H1 (cell line): ENCODE measurements around the gene ZFYVE16. TPM values are rescaled to one million over a fixed set of nuclear protein-coding genes. Genes with fewer than 3 reads are reported as not detected.

Experiments used
- EGR1 ChIP-seq: IDR thresholded peaks from 2 replicates; pipeline ENCODE4 v1.6.1; 2011; ENCODE audit warnings: low read depth, low read length, borderline replicate concordance
- JUND ChIP-seq: IDR thresholded peaks from 2 replicates; pipeline ENCODE4 v1.6.1; 2011; ENCODE audit warnings: mild to moderate bottlenecking, improper control_type of control experiment, low read length
- KDM4A ChIP-seq: IDR thresholded peaks from one replicate; pipeline ENCODE4 v1.7.1; 2012; ENCODE audit warnings: low read depth, mild to moderate bottlenecking, moderate library complexity, low read length, inconsistent platforms; ENCODE audit not compliant: severe bottlenecking
- RXRA ChIP-seq: IDR thresholded peaks from 2 replicates; pipeline ENCODE4 v1.6.1; 2011; ENCODE audit warnings: low read depth, mild to moderate bottlenecking, low read length, moderate library complexity; ENCODE audit not compliant: insufficient read depth
- polyA plus RNA-seq, 7 experiments: library from polyadenylated mRNA; depleted of rRNA in 3 of 7; stranded (reverse) in 5 of 7; unstranded in 2 of 7; fragments of >200 nt in 5 of 7; fragments of 200-250 nt in 2 of 7; gene quantifications; 1 replicate in 5 of 7; 2 replicates in 1 of 7; 4 replicates in 1 of 7; pipeline versions ENCODE4 v1.2.1 to v1.2.3, GENCODE V29; 2011 to 2013; ENCODE audit warnings: missing spikeins in 2 of 7, mixed read lengths in 2 of 7
- total RNA-seq: library from RNA; stranded (reverse); fragmentation: NEBNext Ultra II Directional; extraction: Animal tissue kit (Norgen Biotek cat#: 25700); gene quantifications from 2 replicates; pipeline ENCODE4 v1.2.1, GENCODE V29; 2021

The ZFYVE16 gene
- total and polyA plus RNA-seq, 2 of the 8 experiments (the other 6 are each of a cell fraction or from before 2014, with no cell fraction given), result 3.6 to 24.2 TPM

- TF ChIP-seq KDM4A (no peak), RXRA (no peak), EGR1 (no peak), JUND (no peak)
Observed at GRCh38 chr5:80453366-80453765, 45.5 kb downstream of the ZFYVE16 start (continued).
